HG03095 (cell line): ENCODE results near the gene COMMD7.
"Not testable (repeated sequence)": the region's sequence is repeated elsewhere in the genome, so short reads cannot be mapped to it uniquely, and the experiment has no call there.

Experiments
- ATAC-seq: cut with Tn5 transposase; IDR thresholded peaks from one replicate; pipeline ENCODE4 v1.9.1; 2021; ENCODE audit warnings: moderate library complexity; ENCODE audit not compliant: unreplicated experiment

The COMMD7 gene

DNA sequence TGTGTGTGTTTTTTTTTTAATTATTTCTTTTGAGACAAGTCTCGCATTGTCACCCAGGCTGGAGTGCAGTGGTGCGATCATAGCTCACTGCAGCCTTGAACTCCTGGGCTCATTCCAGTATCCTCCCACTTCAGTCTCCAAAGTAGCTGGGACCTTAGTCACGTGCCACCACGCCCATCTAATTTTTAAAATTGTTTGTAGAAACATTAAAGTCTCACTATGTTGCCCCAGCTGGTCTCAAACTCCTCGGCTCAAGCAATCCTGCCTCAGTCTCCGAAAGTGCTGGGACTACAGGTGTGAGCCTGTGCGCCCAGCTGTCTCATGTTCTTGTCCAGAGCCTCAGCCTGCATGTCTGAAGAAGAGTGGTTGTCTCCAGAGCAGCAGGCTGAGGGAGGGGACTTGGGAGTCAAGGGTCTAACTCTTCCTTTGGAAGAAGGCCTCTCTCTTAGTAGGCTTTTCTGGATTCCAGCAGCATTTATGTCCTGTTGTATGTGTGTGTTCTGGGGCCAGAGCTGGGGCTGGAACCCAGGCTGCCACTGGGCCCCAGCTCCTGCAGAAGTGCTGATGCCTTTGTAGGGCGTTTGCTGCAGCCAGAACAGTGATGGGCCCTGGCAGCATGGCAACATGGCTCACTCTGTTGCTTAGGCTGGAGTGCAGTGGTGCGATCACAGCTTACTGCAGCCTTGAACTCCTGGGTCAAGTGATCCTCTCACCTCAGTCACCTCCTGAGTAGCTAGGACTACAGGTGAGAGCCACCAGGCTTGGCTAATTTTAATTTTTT, 24.3 kb upstream of the COMMD7 start:
- no peak for ATAC-seq

DNA sequence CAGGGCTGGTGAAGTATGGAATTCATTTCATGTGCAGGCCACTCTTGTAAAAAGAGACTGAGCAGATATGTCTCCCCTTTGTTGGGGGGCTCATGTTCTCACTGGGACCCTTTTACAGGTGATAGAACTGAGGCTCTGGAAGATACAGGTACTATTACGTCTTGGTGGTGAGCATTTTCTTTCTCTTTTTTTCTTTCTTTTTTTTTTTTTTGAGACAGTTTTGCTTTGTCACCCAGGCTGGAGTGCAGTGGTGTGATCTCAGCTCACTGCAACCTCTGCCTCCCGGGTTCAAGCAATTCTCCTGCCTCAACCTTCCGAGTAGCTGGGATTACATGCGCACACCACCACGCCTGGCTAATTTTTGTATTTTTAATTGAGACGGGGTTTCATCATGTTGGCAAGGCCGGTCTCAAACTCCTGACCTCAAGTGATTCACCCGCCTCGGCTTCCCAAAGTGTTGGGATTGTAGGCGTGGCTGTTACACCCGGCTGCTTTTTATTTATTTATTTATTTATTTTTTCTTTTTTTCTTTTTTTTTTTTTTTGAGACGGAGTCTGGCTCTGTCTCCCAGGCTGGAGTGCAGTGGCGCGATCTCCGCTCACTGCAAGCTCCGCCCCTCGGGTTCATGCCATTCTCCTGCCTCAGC, 22.1 kb upstream of the COMMD7 start:
- ATAC-seq = not testable (repeated sequence)

DNA sequence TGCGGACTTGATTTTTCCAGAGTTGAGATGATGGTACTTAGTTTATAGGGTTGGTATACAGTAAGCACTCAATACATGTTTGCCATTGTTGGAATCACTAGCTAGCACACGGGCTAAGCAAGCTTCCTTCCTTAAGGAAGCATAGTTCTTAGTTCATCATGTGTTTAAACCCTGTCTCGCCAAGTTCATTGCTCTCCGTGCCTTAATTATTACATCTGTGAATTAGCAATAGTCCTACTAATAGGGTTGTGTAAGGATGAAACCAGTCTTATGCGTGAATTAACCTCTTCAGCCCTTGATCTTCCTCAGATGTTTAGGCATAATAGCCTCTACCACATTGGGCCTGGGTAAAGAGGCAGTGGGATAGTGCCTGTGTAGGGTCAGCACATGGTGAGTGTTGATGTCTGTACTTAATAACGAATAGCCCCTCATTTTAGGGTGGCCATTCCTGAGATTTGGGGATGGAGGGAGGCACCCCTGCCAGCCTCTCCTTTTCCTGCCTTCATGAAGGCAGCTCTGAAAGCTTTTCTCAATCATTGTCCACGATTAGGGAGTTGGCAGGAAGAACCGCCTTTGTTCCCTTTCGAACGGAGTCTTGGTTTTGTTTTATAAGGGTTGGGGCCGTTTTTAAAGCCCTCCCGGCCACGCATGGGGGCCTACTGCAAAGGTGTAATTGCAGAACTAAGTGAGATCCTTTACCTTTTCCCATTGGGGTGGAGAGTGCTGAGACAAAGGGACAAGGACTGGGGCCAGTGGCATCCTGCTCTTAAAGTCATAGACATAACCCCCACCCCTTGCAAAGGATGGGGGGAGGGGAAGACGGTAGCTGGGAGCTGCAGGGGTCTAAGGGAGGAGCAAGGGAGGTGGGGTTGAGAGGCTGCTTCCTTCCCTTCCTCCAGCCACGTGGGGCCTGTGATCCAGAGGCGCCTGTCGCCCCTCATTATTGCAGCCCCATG, 21.0 kb upstream of the COMMD7 start:
- ATAC-seq = no peak

DNA sequence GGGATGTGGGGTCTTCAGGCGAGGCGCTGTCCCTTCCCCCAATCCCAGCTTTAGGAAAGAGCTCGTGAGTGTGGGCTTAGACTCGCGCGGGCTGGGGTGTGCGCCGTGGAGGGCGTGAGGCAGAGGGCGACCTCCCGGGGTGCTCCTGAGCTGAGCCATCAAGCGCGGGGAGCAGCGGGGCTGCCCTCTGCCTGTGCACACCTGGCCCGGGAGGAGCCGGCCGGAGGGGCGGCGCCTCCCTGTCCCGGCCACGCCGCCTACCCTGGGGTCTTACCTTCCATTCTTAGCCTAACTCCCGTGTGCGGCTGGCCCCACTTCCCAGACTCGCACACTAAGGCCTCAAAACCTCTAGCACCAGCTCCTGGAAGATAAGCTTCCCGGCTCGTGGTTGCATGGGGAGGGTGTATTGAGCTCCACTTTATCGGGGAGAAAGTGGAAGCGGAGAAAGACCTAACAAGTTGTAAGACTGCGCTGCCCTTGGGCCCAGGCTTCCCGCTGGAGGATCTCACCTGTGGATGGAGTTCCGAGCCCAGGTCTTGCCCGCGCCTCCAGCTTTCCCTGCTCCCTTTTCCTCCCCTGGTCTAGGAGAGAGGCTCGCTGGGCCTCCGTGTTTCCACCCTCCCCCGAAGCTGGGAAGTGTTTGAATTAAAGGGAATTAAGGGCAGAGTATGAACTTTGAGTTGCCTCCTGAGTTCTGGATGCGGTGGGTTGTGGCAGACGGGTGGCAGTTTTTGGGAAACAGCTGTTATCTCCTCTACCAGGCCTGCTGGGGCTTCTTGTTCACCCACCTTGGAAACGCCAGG, 20.1 kb upstream of the COMMD7 start:
- ATAC-seq = no peak

DNA sequence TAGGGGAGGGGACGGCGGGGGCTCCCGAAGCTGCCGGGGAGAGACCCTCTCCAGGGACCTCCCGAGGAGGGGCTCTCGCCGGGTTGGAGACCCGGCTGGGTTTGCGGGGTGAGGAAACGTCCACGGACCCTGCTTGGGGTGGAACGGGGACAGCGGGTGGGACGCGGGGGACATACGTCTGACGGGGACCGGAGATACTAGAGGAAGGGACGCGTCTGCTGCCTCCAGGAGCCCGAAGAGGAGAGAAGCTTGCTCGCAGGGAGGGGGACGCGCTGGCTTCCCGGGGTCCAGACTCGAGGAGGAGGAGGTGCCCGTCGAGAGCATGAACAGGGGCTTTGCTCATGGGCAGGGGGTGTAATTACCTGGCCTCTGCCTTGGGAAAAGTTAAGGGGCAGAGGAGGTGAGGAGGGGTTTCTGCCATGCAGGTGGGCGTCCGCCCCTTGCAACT, 19.5 kb upstream of the COMMD7 start:
- no peak for ATAC-seq

DNA sequence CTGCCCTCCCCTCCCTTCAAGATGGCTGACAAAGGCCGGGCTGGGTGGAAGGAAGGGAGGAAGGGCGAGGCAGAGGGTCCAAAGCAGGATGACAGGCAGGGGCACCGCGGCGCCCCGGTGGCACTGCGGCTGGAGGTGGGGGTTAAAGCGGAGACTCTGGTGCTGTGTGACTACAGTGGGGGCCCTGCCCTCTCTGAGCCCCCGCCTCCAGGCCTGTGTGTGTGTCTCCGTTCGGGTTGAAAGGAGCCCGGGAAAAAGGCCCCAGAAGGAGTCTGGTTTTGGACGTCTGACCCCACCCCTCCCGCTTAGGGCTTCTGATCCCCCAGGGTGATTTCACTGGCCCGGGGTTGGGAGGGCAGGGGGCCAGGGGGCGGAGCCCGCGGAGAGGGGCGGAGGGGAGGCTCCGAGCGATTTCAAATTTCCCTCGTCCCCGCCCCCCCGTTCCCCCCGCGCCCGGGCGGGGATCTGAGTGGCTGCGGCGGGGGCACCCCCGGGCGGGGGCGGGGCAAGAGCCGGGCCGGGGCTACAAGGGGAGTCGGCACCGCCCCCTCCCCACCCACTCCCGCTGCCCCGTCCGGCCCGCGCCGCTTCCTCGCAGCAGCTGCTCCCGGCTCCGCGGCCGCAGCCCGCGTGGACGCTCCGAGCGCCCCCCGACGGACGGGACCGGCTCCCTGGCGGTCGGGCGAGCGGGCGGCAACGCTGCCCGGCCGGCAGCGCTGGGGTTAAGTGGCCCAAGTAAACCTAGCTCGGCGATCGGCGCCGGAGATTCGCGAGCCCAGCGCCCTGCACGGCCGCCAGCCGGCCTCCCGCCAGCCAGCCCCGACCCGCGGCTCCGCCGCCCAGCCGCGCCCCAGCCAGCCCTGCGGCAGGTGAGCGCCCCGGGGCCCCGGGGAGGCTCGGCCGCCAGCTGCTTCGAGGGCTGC, 18.8 kb upstream of the COMMD7 start, which contains the start of gene DNMT3B:
DNMT3B (plus strand) TSS at position 555 of the 923 bp plus-strand sequence. CDS start 17,939 bp downstream, outside the sequence.
- ATAC-seq = peak; percentile 63

DNA sequence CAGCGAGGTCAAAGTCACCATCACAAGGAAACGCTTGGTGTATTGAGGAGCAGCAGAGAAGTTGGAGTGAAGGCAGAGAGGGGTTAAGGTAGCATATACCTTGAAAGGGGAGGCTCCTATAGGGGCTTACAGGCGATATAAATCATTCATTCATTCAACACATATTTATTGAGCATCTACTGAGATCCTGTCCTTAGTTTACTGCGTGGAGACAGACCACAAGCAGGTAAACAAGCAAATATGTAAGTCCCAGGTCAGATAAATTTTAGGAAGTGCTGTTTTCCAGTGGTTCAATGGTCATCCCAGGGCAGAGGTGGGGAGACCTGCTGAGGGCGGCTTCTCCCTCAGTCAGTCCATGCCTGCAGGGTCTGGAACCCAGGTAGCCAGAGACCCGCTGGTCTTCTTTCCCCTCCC, 18.2 kb upstream of the COMMD7 start:
- no peak for ATAC-seq

DNA sequence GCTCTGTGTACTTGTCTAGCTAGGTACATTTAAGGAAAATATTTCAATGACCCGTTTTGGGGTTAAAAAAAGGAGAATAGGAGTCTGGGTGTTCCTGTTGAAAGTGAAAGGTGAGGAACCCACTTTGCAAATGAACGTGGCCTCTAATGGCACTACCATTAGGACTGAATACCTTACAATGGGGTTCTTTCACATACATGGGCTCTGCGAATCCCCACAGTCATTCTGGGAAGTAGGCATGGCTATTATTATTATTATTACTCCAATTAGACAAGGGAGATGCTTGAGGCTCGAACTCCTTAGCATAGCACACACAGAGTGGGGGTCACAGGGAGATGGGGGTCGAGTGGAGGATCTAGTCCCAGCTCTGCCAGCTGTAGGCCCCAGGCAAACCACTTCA, 12.9 kb upstream of the COMMD7 start:
- no peak for ATAC-seq

DNA sequence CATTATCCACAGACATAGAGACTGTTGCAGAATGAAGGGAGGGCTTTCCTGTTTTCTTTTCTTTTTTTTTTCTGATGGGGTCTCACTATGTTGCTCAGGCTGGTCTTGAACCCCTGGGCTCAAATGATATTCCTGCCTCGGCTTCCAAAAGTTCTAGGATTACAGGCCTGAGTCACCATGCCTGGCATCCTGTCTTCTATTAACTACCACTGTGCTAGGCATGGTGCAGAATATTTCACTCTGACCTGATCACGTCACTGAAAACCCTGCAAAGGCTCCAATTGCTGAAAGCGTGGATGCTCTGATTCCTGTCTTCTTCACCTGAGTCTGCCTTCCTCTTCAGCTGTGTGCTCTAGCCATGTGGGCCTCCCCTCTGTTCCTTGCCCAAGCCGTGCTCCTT, 10.5 kb upstream of the COMMD7 start:
- no peak for ATAC-seq

DNA sequence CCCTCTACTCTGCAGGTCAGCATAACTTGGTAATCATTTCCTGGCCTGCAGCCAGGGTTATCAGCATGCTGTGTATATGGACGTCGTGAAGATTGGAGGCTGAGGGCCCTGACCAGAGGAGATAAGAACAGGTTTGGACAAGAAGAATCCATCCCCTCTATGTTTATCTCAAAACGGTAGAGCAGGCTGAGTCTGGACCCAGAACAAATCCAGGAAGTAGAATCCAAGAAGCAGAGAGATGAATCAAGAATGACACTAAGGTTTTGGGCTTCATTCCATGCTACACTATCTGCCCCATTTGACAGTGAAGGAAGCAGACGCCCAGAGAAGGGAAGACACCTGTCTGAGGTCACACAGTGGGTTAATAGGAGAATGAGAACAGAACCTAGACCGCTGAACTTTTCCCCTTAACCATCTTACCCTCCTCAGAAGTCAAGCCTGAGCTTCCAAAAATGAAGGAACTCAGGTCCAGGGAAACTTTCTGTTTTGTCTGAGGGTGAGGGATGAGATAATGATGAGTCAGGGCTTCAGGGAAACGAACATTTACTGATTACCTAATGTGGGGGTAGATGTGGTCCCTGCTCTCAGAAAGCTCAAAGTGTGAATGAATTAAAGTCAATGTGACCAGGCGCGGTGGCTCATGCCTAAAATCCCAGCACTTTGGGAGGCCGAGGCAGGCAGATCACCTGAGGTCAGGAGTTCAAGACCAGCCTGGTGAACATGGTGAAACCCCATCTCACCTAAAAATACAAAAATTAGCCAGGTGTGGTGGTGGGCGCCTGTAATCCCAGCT, 9.4 kb upstream of the COMMD7 start:
- ATAC-seq = no peak

DNA sequence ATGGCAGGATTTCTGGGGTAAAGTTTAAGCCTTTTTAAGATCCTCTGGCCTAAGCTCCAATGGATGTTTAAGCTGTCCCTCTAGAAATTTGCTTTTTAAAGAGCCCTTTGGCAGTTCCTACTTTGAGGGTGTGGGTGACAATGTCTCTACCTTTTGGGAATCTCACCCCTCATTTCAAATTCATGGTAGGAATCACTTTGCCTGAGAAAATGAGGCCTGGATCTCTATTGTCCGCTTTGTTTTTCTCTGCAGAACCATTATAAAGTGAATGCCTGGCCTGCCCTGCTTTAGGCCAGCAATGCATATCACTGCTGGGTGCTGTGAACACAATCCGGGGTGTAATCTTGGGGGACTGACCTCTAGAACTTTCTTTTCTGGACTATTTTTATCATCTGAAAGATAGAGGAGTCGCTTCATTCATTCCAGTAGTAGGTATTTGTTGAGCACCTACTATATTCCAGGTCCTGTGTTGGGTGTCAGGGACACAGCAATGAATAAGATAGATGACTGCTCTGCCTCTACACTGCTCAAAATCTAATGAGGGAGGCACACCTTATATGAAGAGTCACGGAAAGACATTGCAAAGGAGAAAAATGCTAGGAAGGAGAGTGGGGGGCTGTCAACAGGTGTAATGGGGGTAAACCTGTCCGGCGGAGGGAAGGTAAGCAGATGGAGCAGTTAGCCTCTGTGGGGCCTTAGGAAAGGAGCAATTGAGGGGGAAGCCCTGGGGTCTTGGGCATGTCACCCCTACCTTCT, 8.6 kb upstream of the COMMD7 start:
- no peak for ATAC-seq

DNA sequence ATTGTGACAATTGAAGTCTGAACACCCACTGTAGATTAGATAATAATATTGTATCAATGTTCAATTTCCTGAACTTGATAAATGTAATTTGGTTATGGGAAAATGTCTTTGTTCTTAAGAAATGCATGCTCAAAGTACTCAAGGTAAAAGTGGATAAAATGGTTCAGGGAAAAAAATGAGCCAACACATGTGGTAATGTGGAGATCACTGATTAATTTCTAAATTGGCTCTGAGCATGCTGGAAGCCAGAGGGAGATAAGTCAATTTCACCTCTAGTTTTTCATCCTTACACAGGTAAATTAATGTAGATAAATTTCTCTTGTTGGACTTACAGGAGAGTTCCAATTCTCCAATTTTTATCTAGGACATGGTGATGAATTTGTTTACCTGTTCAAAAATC, 8.0 kb upstream of the COMMD7 start:
- ATAC-seq = no peak

DNA sequence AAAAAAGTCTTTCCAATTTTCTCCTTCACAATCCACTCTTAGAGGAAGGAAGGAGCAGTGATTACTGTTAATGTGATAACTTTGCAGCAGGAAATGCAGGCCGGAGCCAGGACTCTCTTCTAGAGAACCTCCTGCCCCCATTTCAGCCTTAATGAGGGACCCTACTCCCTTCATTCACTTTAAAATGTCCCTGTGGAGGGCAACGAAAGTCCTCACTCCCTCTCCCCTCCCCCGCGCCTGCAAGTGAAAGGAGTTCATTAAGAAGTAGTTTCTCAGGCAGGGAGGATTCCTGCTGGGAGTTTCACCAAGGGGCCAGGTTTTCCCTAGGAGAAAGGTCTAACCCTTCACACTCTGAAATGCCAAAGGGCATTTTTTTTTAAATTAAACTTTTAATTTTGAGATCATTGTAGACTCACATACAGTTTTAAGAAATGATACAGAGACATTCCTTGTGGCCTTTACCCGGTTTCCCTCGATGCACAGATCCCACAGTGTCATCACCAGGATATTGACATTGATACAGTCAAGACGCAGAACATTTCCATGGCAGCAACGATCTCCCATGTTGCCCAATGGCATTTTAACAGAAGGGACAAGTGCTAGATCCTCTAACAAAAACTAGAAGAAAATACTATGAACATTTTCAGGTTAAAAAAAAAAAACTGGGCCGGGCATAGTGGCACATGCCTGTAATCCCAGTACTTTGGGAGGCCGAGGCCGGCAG, 6.8 kb upstream of the COMMD7 start:
- ATAC-seq = no peak

DNA sequence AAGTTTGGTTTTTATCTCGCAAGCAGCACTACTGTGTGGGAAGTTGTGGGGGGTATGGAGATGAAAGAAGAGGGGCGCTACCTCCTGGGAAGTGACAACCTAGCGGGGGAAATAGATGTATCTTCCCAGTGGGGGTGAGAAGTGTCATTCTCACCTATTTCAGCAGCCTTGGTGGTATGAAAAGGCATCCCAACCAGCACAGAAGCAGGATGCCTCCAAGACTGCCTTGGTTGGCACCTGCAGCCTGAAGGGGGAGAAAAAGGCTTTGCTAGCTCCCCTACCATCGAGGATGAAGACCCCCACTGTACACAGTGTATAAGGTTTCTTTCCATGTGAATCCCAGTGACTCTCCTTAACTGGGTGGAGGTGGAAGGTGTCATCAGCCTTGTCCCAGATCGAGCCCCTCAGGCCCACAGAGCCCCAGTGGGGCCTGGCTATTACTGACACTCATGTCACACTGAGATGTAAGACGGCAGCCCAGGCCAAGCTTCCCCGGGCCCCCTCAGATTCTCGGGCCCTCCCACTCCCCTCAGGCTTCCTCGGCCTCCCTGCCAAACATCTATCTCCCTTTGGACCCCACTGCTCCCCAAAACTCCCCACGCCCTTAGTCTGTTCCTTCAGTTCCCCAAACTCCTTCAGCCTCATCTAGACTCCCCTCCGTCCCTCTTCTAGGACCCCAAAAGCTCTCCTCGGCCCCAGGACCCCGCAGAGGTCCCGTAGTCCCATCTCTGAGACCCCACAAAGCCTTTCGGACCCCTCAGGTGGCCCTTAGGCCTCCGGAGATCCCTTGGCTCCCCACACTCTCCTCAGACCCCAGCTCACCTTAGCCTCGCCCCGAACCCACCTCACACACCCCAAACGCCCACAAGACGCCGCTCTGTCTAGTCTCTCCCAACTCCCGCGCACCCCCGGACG, 688 bp downstream of the COMMD7 start:
- no peak for ATAC-seq

DNA sequence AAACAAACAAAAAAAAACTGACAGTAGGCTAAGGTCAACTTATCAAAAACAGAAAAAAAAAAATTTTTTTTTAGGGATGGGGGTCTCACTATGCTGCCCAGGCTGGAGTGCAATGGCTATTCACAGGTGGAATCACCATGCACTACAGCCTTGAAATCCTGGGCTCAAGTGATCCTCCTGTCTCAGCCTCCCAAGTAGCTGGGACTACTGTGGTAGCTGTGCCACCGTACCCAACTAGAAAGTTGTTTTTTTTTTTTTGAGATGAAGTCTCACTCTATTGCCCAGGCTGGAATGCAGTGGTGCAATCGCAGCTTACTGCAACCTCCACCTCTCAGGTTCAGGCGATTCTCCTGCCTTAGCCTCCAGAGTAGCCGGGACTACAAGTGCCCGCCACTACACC, 2.1 kb downstream of the COMMD7 start:
- no peak for ATAC-seq
